GM19438 (cell line): Measurements from ENCODE around the gene GOLGA8O.
"Not testable (repeated sequence)": the region's sequence is repeated elsewhere in the genome, so short reads cannot be mapped to it uniquely, and the experiment has no call there.

ENCODE experiments used
- ATAC-seq: cut with Tn5 transposase; IDR thresholded peaks from one replicate; pipeline ENCODE4 v1.9.1; 2021; ENCODE audit warnings: low read depth; ENCODE audit not compliant: unreplicated experiment

GOLGA8O gene, protein sequence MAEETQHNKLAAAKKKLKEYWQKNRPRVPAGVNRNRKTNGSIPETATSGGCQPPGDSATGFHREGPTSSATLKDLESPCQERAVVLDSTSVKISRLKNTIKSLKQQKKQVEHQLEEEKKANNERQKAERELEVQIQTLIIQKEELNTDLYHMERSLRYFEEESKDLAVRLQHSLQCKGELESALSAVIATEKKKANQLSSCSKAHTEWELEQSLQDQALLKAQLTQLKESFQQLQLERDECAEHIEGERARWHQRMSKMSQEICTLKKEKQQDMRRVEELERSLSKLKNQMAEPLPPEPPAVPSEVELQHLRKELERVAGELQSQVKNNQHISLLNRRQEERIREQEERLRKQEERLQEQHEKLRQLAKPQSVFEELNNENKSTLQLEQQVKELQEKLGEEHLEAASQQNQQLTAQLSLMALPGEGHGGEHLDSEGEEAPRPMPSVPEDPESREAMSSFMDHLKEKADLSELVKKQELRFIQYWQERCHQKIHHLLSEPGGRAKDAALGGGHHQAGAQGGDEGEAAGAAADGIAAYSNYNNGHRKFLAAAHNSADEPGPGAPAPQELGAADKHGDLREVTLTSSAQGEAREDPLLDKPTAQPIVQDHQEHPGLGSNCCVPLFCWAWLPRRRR

GRCh38 chr15:32455534-32455933, at the start of gene GOLGA8O:
Gene GOLGA8O, minus strand, starts transcription at chr15:32455634. Its CDS starts 98 bp downstream, at chr15:32455536.
- ATAC-seq: not testable (repeated sequence)

DNA sequence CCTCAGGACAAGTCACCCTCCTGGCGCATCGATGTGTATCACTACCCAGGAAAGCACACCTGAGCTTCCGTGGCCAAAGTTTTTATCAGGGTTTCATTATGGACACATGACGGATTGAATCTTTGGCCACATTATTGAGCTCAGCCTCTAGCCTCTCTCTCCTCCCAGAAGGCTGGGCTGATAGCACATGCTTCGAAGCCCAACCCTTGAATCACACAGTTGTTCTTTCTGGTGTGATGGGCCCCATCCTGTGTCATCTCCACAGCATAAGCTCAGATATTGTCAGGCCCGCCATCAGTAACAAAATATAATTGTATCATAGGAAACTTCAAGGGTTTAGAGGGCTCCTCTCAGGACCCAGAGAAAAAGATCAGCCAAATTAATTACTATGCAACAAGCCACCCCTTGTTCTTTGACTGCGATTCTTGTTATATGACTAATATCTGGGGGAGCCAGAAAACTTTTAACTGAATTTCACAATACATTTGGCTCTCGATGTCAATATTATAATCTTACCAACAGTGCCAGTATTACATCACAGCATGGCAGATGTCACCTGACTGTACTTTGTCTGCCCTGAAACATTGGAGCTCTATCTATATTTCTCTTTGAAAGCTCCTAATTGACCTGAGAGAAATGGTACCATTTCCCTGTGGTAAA, 48.8 kb upstream of the GOLGA8O start:
- ATAC-seq: not testable (repeated sequence)

- ATAC-seq: not testable (repeated sequence)
These were observed 47.5 kb upstream of the GOLGA8O start for GRCh38 chr15:32502946-32503345.

DNA sequence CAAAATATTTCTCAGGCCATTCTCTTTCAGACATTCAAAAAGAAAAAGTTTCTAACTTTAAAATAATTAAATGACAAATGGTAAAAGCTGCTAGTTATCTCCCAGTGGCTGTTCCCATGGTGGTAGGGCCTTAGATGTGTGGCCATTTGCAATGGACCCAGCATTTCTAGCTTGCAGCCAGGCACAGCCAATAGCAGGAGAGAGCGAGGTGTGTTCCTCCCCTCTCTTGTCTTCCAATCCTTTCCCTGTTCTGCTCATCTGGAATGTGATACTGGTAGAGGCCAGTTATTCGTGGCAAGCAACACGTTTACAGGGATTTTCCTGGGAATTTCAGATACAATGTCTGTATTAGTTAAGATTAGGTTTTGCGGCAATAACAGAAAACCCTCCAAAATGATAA, 37.3 kb upstream of the GOLGA8O start:
- not testable (repeated sequence) for ATAC-seq

- not testable (repeated sequence) for ATAC-seq
These were observed 31.0 kb upstream of the GOLGA8O start for GRCh38 chr15:32486474-32486873.

DNA sequence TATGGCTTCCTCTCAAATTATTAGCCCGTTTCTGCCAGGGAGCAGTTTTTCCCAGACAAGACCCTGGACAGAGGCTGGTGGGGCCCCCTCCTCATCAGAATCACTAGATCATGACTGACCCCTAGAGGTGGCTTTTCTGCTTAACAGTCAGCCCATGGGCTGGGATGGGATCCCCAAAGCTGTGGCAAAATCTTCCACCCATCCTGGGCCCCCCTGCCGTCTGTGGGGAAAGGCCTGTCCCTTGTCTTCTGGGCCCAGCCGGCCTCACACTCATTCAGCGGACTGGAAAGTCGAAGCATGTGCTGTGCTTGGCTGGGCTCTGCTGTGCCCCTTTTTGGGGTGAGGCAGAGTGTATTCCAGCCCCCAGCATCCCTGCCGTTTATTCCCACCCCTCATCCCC, 27.9 kb upstream of the GOLGA8O start:
- ATAC-seq: not testable (repeated sequence)

- ATAC-seq: not testable (repeated sequence)
These were observed 26.2 kb upstream of the GOLGA8O start for GRCh38 chr15:32481683-32482082.

GRCh38 chr15:32468076-32468475, 12.6 kb upstream of the GOLGA8O start:
- ATAC-seq: not testable (repeated sequence)

- ATAC-seq: not testable (repeated sequence)
These were observed 14.9 kb downstream of the GOLGA8O start for GRCh38 chr15:32440445-32440977.

DNA sequence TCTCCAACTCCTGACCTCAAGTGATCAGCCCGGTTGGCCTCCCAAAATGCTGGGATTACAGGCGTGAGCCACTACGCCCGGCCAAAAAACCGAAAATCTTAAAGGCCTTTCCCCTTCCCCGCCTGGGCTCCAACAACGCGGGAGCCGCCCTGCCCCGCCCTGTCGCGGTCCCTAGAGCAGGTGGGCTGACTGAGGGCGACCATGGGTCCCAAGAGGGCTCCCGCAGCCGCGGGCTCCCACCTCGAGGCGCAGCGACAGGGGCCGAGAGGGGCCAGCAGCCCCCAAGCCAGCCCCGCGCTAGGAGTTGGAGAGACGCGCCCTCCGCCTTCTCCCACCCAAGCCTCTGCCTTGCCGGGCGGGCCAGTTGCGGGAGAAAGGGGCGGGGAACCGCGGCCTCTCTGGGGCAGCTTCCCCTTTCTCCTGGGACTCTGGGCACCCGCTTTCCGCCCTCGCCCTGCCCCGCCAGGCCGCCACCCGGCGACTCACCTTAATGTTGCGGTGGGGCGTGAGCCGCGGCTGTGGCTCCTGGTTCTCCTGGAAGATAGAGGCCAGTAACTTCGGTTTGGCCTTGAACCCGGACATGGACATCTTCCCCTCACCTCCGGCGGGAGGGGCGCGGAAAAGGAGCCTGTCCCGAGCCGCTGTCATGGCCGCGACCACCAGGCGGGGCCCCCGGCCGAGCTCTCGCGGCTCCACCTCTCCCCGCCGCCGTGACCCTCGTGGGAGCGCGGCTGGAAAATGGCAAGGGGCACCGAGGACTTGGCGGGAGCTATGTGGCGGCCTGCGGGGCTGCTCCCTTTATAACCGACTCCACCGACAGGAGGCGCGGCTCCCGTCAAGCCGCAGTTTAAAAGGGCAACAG, 21.1 kb downstream of the GOLGA8O start:
- not testable (repeated sequence) for ATAC-seq

DNA sequence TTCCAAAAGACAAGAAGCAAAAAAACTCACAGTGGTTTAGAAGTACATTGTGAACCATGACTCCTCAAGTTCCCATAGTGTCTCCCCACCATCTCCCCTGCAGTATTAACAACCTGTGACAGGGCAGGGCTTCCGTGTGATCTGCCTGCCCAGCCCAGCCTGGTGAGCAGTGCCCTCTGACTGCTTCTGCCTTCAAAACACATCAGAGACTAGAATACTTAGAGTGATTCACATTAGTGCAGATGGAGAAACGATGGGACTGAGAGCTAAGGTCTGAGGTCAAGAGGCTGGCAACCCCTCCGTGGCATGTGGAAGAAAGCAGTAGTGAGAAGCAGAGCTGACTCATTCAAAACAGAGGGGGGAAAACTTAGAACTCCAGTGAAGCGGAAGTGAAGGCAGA, 27.8 kb downstream of the GOLGA8O start:
- ATAC-seq: not testable (repeated sequence)

DNA sequence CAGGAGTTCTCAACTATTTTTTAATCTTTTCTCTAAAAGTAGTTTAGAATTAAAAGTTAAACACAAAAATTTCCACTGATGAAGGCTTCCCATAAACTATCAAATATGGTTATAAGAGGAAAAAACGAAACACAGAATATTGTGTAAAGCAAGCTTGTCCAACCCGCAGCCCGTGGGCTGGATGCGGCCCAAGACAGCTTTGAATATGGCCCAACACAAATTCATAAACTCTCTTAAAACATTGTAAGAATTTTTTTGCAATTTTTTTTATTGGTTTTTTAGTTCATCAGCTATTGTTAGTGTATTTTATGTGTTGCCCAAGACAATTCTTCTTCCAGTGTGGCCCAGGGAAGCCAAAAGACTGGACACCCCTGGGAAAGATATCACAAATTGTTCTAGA, 28.9 kb downstream of the GOLGA8O start:
- not testable (repeated sequence) for ATAC-seq

DNA sequence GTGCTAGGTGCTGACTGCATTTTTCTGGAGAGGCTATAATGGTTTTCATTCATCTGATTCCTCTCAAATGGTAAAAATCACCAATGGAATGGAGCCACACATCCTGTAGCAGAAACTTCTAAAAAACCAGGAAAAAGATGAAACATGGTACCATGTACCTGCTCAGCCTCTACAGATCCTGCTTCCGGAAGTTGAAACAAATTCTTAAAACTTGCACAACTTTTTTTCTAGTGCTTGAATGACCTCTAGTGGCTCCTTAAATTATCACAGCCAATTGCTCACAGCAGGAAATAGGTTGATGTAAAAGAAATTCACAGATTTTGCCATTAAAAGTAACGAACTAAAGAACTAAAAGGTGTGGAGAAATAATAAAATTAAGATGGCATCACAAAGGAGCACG, 47.5 kb downstream of the GOLGA8O start:
- not testable (repeated sequence) for ATAC-seq

GRCh38 chr15:32403192-32403591, 52.2 kb downstream of the GOLGA8O start, which contains the start of gene GOLGA8K:
Gene GOLGA8K, minus strand, starts transcription at chr15:32403292. Its CDS starts 98 bp downstream, at chr15:32403194.
- not testable (repeated sequence) for ATAC-seq

- ATAC-seq: not testable (repeated sequence)
These were observed 58.9 kb downstream of the GOLGA8O start for GRCh38 chr15:32396522-32396921.
